ENCODE measurements around the gene GPS2. TPM values are rescaled to one million over a fixed set of nuclear protein-coding genes. Genes with fewer than 3 reads are reported as not detected.
A peak's percentile ranks its signal among the peaks of the same experiment; 100 is the strongest.

GPS2 gene
- total and polyA plus RNA-seq, 2 experiments from 2014 or later, result 83.4 to 122 TPM

GRCh38 chr17:7356756-7357155, 41.6 kb upstream of the GPS2 start:
- Mint-ChIP-seq H3K4me3 (peak overlapping the region; percentile 24; the same call in 1 of the 3 replicates), H3K36me3 (ENCODE audit: low read depth) (peaks cover 4% of the 10 kb centered on the region; the same call in 1 of the 3 replicates), H3K9me3 (no peaks in the 10 kb centered on the region), H3K4me1 (peaks cover 18% of the 10 kb centered on the region), H3K27ac (no peak overlapping the region), H3K27me3 (ENCODE audit: insufficient read depth, low read depth, poor library complexity) (peaks cover 24% of the 10 kb centered on the region)
- Histone ChIP-seq H3K9me2 (ENCODE audit: insufficient read depth) (no peaks in the 10 kb centered on the region), H3K4me1 (ENCODE audit: insufficient read depth) (peaks cover 18% of the 10 kb centered on the region), H3K4me3 (peak overlapping the region; percentile 48; the same call in 1 of the 2 replicates), H3K4me2 (peak overlapping the region; percentile 75; the same call in 1 of the 2 replicates), H3K36me3 (ENCODE audit: insufficient read depth) (no peaks in the 10 kb centered on the region), H3K27me3 (ENCODE audit: insufficient read depth) (no peaks in the 10 kb centered on the region), H3F3A (replicated peaks; ENCODE audit: low read depth) (peaks cover 6% of the 10 kb centered on the region), H3K79me2 (replicated peaks; ENCODE audit: insufficient read depth) (no peaks in the 10 kb centered on the region), H4K20me1 (replicated peaks; ENCODE audit: insufficient read depth) (no peaks in the 10 kb centered on the region; the same call in 1 of the 2 replicates), H3K27ac (ENCODE audit: low read depth) (no peak overlapping the region), H2AFZ (peak overlapping the region; percentile 97)
- DNase-seq (ENCODE audit: low spot score), result no peak
- ATAC-seq, result no peak
- no peak for TF ChIP-seq ZNF114 (CRISPR knock-in tag; IDR thresholded peaks at IDR 0.05)
- no peak for TF ChIP-seq POLR2AphosphoS5 (IDR thresholded peaks at IDR 0.05; ENCODE audit: low read depth)
- no peak for TF ChIP-seq STAT1 (IDR thresholded peaks at IDR 0.05; ENCODE audit: unreplicated experiment)
- TF ChIP-seq ZNF331 (CRISPR knock-in tag; IDR thresholded peaks at IDR 0.05; ENCODE audit: low read depth), result no peak
- TF ChIP-seq REST (IDR thresholded peaks at IDR 0.05; ENCODE audit: unreplicated experiment), result no peak
- no peak for TF ChIP-seq NANOG (IDR thresholded peaks at IDR 0.05; ENCODE audit: borderline replicate concordance)
- no peak for TF ChIP-seq EZH2 (IDR thresholded peaks at IDR 0.05; ENCODE audit: low read depth, unreplicated experiment)
- TF ChIP-seq ZNF462 (CRISPR knock-in tag; IDR thresholded peaks at IDR 0.05), result no peak
- TF ChIP-seq, protein P1, sequence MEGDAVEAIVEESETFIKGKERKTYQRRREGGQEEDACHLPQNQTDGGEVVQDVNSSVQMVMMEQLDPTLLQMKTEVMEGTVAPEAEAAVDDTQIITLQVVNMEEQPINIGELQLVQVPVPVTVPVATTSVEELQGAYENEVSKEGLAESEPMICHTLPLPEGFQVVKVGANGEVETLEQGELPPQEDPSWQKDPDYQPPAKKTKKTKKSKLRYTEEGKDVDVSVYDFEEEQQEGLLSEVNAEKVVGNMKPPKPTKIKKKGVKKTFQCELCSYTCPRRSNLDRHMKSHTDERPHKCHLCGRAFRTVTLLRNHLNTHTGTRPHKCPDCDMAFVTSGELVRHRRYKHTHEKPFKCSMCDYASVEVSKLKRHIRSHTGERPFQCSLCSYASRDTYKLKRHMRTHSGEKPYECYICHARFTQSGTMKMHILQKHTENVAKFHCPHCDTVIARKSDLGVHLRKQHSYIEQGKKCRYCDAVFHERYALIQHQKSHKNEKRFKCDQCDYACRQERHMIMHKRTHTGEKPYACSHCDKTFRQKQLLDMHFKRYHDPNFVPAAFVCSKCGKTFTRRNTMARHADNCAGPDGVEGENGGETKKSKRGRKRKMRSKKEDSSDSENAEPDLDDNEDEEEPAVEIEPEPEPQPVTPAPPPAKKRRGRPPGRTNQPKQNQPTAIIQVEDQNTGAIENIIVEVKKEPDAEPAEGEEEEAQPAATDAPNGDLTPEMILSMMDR (conservative IDR thresholded peaks at IDR 0.05; ENCODE audit: low read depth in 2 of 2), result no peak
- TF ChIP-seq CREB1 (CRISPR knock-in tag; IDR thresholded peaks at IDR 0.05; ENCODE audit: low read depth), result no peak
- TF ChIP-seq EZH2phosphoT487 (IDR thresholded peaks at IDR 0.05; ENCODE audit: unreplicated experiment), result no peak
- no peak for TF ChIP-seq JUNB (IDR thresholded peaks at IDR 0.05; ENCODE audit: unreplicated experiment)
- TF ChIP-seq, protein P2, sequence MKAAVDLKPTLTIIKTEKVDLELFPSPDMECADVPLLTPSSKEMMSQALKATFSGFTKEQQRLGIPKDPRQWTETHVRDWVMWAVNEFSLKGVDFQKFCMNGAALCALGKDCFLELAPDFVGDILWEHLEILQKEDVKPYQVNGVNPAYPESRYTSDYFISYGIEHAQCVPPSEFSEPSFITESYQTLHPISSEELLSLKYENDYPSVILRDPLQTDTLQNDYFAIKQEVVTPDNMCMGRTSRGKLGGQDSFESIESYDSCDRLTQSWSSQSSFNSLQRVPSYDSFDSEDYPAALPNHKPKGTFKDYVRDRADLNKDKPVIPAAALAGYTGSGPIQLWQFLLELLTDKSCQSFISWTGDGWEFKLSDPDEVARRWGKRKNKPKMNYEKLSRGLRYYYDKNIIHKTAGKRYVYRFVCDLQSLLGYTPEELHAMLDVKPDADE (IDR thresholded peaks at IDR 0.05), result no peak
